Measurements from ENCODE around the gene FH.

Gene FH

GRCh38 chr1:241520080-241520465 is 518 bp upstream of the FH start:
- no peak for DNase-seq

- DNase-seq: peak in 1 of 2 experiments; percentile 26
Measured at GRCh38 chr1:241518476-241519307, 863 bp downstream of the FH start.

GRCh38 chr1:241513378-241513777 is 6.2 kb downstream of the FH start:
- DNase-seq: no peak

GRCh38 chr1:241507189-241507863 is 12.2 kb downstream of the FH start:
- DNase-seq: no peak

- DNase-seq: no peak
Measured at GRCh38 chr1:241503444-241503843, 16.1 kb downstream of the FH start.

GRCh38 chr1:241499910-241500309 is 19.6 kb downstream of the FH start:
- DNase-seq: peak; percentile 32 to 61

GRCh38 chr1:241495741-241496140 is 23.8 kb downstream of the FH start:
- DNase-seq: no peak

GRCh38 chr1:241488739-241489138 is 30.8 kb downstream of the FH start:
- no peak for DNase-seq

- peak; percentile 3 to 42 for DNase-seq
Measured at GRCh38 chr1:241485554-241485992, 34.0 kb downstream of the FH start.

GRCh38 chr1:241485145-241485544 is 34.4 kb downstream of the FH start:
- no peak for DNase-seq

GRCh38 chr1:241482761-241483250 is 36.7 kb downstream of the FH start:
- no peak for DNase-seq

GRCh38 chr1:241479294-241479693 is 40.3 kb downstream of the FH start:
- DNase-seq: no peak

GRCh38 chr1:241475671-241476070 is 43.9 kb downstream of the FH start:
- DNase-seq: no peak

GRCh38 chr1:241473026-241473425 is 46.5 kb downstream of the FH start:
- no peak for DNase-seq

- no peak for DNase-seq
Measured at GRCh38 chr1:241470908-241471590, 48.5 kb downstream of the FH start.

GRCh38 chr1:241470361-241470760 is 49.2 kb downstream of the FH start:
- no peak for DNase-seq

- no peak for DNase-seq
Measured at GRCh38 chr1:241465673-241466072, 53.9 kb downstream of the FH start.

- DNase-seq: no peak
Measured at GRCh38 chr1:241464985-241465384, 54.6 kb downstream of the FH start.

GRCh38 chr1:241462391-241462790 is 57.2 kb downstream of the FH start:
- no peak for DNase-seq

GRCh38 chr1:241460098-241460873 is 59.3 kb downstream of the FH start:
- DNase-seq: no peak

- no peak for DNase-seq
Measured at GRCh38 chr1:241459186-241459802, 60.3 kb downstream of the FH start.

GRCh38 chr1:241457421-241457820 is 62.1 kb downstream of the FH start:
- DNase-seq: no peak
